Right cardiac atrium (tissue), 5 donors: ENCODE measurements around the gene CTNNA3. TPM values are rescaled to one million over a fixed set of nuclear protein-coding genes. Genes with fewer than 3 reads are reported as not detected.
A peak's percentile ranks its signal among the peaks of the same experiment; 100 is the strongest.

Source experiments
- ATAC-seq, 2 donors: fragments of 200-7000 bp; cut with Tn5 transposase; one replicate each; pipeline versions ENCODE4 v1.8.0 to v1.9.1; 2020; ENCODE audit warnings: moderate library complexity in 2 of 2, mild to moderate bottlenecking in 1 of 2
- DNase-seq, 3 donors: peaks; one replicate each; pipeline ENCODE4 v3.0.0-alpha.2; 2020
- H3K27ac ChIP-seq: one replicate; pipeline ENCODE4 v1.5.1; 2013; ENCODE audit warnings: mild to moderate bottlenecking, low read length, control low read depth, moderate library complexity
- H3K27me3 ChIP-seq: one replicate; pipeline ENCODE4 v1.6.1; 2013; ENCODE audit not compliant: control insufficient read depth, insufficient read depth
- H3K4me1 ChIP-seq: one replicate; pipeline ENCODE4 v1.6.1; 2013; ENCODE audit warnings: low read length; ENCODE audit not compliant: control insufficient read depth, insufficient read depth
- H3K4me3 ChIP-seq: one replicate; pipeline ENCODE4 v1.5.1; 2013; ENCODE audit warnings: low read length, control low read depth
- H3K9me3 ChIP-seq: one replicate; pipeline ENCODE4 v1.6.1; 2013; ENCODE audit warnings: low read length; ENCODE audit not compliant: control insufficient read depth
- WGBS: extraction: QIAGEN DNeasy Blood & Tissue Kit; methylation state at CpG from one replicate; pipeline ENCODE4 v1.1.7; 2013; 5-methylcytosine and 5-hydroxymethylcytosine counted together
- intact Hi-C, 4 donors: fragments of 100-400 bp; cut with DNase I; formaldehyde crosslinking; loops; one replicate each; pipeline versions ENCODE4 v1.11.0 to v1.14.0; 2022 to 2023
- polyA plus RNA-seq: library from polyadenylated mRNA; stranded (reverse); fragments of 200-250 nt; gene quantifications from one replicate; pipeline ENCODE4 v1.2.3, GENCODE V29; 2013
- total RNA-seq, 4 donors: library from RNA; stranded (reverse); fragmentation: NEBNext Ultra II Directional; extraction: Animal tissue kit (Norgen Biotek cat#: 25700); gene quantifications; one replicate each; pipeline ENCODE4 v1.2.1, GENCODE V29; 2021
- donor health status: healthy with polysubstance abuse.
- donor health status: DM: no; HTN: yes; CAD: no.
- donor health status: DM: no; HTN: no; CAD: no.
- donor health status: DM: no; HTN: yes; CAD: no; lungs with severe emphysema.
- donor health status: DM: yes; HTN: yes; CAD: no.

The CTNNA3 gene
- total and polyA plus RNA-seq, 5 donors = 4.5 to 81.7 (median 67.7) TPM

DNA sequence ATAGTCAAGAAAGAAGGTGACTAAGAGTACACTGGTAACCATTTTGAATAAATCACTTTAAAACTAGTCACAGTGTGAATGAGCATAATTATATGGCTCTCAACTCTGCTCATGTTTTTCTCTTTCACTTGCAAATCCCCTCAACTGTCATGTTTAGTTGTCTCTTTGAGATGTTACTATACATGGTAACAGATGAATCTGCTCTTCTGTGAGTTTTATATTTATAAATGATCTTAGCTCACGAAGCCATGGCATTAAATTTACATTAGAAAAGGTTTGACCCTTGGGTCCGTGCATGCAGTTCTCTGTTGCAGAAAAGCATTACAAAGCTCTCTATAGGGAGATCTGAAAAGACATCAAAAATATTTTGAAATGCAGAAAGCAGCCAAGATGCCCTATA, 803.1 kb downstream of the CTNNA3 start:
- ATAC-seq (no peak), DNase-seq (no peak)
- no peaks in the 10 kb centered on the region for H3K9me3 ChIP-seq
- H3K27me3 ChIP-seq = no peaks in the 10 kb centered on the region
- no peak overlapping the region for H3K27ac ChIP-seq
- intact Hi-C loops = no loop called here
- WGBS = 57% methylated on average over 2 of the region's 2 CpGs
- H3K4me1 ChIP-seq = no peaks in the 10 kb centered on the region
- no peak overlapping the region for H3K4me3 ChIP-seq

DNA sequence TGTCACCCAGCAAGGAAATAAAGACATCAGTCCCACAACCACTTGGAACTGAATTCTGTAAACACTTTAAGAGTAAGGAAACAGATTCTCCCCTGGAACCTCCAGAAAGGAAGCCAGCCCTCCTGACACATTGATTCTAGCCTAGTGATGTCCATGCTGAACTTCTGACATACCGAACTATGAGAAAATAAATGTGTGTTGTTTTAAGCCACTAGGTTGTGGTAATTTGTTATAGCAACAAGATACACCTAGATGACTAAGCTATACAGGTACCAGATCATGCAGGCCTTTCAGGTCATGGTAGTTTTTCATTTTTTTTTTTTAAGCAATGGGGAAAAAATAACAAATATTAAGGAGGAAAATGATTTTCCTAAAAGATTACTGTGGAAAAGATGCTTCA, 807.8 kb downstream of the CTNNA3 start:
- WGBS = 84% methylated on average over 1 of the region's 1 CpG

DNA sequence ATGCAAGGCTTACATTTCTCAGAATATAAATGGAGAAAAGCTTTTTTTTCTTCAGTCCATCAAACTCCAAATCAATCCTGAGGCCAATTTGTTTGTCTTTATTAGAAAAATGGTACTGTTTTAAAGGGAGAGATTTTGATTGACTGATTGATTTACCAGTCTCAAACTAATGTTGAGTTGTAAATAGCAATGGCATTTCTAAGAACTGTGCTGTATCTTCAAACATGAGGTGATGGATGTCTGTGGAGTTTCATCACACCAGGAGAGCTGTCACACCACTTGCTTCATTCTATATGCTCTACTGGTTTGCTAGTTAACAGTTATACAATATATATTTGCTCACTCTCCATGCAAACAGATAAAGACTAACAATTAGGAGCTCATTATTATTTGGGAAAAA, 809.1 kb downstream of the CTNNA3 start:
- ATAC-seq (no peak), DNase-seq (no peak)
- intact Hi-C loops = no loop called here
- H3K4me3 ChIP-seq = no peak overlapping the region
- no peak overlapping the region for H3K27ac ChIP-seq
- no peaks in the 10 kb centered on the region for H3K9me3 ChIP-seq
- no peaks in the 10 kb centered on the region for H3K27me3 ChIP-seq
- H3K4me1 ChIP-seq = no peaks in the 10 kb centered on the region

More for the DNA sequence above, 807.8 kb downstream of the CTNNA3 start:
- no peak for ATAC-seq
- Histone ChIP-seq H3K9me3 (no peaks in the 10 kb centered on the region), H3K27me3 (no peaks in the 10 kb centered on the region), H3K27ac (no peak overlapping the region), H3K4me3 (no peak overlapping the region), H3K4me1 (no peaks in the 10 kb centered on the region)
- no peak for DNase-seq
- intact Hi-C loops = no loop called here

DNA sequence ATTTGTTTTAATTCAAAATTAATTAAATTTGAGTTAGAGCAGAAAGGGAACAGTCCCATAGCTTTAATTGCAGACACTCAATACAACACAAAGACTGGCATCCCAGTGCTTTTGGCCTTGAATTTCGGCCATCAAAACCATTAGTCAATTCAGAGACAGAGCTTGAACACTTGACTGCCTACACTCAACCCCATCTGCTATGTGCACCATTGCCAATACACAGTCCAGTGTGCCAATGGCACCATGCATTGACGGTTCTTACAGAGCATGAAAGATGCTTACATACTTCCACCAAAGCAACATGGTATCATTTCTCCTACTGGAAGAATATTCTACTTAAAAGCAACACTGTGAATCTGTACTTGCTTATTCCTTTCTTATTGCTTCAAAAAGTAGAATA, 813.7 kb downstream of the CTNNA3 start:
- H3K27ac ChIP-seq = no peak overlapping the region

DNA sequence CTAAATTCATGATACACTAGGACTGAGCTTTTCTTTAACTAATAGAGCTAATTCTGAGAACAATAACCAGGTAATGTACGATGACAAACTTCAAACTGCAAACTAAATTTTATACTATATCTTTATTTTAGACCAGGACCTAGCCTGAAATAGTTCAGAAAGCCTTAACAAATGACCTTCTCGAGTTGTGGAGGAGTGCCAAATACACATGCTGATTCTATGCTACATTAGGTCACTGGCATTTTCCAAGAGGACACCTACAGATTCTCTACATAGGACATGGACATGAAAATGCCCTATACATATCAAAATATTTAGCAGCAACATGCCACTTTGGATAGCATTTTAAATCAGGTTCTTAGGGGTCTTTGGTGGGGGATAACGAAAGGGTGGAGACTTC, 814.2 kb downstream of the CTNNA3 start:
- DNase-seq = no peak
- WGBS = 65% methylated on average over 3 of the region's 3 CpGs
- intact Hi-C loops = no loop called here
- H3K27me3 ChIP-seq = no peaks in the 10 kb centered on the region
- H3K27ac ChIP-seq = no peak overlapping the region
- no peaks in the 10 kb centered on the region for H3K9me3 ChIP-seq
- H3K4me1 ChIP-seq = peaks cover 3% of the 10 kb centered on the region
- ATAC-seq = no peak
- H3K4me3 ChIP-seq = no peak overlapping the region

More for the DNA sequence above, 813.7 kb downstream of the CTNNA3 start:
- ATAC-seq = no peak
- Histone ChIP-seq H3K27me3 (no peaks in the 10 kb centered on the region), H3K4me3 (no peak overlapping the region), H3K9me3 (no peaks in the 10 kb centered on the region), H3K4me1 (no peaks in the 10 kb centered on the region)
- DNase-seq = no peak
- 82% methylated on average over 2 of the region's 2 CpGs for WGBS
- intact Hi-C loops = no loop called here

DNA sequence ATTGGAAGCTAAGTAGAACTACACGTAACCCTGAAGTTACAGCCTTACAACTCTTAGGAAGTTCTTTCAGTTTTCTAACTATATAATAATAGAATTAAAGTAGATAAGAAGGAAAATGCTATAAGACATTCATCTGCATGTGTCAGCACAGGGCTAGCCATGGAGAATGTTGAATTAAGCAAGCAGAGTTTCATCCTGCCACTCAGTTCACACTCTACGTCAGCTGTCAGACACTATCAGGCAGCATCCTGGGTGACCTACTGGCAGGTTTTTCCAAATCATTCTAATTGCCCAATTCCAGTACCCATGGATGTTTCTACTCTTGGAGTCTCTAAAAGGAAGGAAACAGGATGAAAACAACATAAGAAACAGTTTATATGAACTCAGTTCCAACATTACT, 815.2 kb downstream of the CTNNA3 start:
- intact Hi-C loops = no loop called here
- no peaks in the 10 kb centered on the region for H3K27me3 ChIP-seq
- H3K4me3 ChIP-seq = no peak overlapping the region
- H3K27ac ChIP-seq = no peak overlapping the region
- no peaks in the 10 kb centered on the region for H3K9me3 ChIP-seq
- DNase-seq = no peak
- peak; percentile 64 to 76 for ATAC-seq
- H3K4me1 ChIP-seq = peaks cover 3% of the 10 kb centered on the region
- 59% methylated on average over 2 of the region's 2 CpGs for WGBS

DNA sequence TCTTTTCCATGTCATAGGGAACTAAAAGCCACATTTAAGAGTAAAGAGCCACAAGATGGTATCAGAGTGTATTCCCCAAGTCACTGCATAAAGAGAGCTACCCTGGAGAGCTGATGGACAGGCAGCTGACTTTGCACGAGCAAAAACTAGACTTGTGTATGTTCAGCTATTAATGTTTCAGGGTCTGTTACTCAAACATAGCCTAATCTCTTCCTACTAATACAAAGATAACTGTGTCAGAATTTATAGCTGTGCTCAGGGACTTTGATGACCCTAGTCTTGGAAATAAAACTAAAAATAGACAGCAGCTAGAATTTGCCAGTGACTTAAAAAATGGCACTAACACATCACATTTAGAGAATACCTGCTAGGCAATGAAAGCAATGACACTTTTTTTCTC, 815.7 kb downstream of the CTNNA3 start:
- no peaks in the 10 kb centered on the region for H3K9me3 ChIP-seq
- no peak for DNase-seq
- intact Hi-C loops = no loop called here
- 9% methylated on average over 1 of the region's 1 CpG for WGBS
- no peak overlapping the region for H3K27ac ChIP-seq
- ATAC-seq = no peak
- peaks cover 3% of the 10 kb centered on the region for H3K4me1 ChIP-seq
- no peak overlapping the region for H3K4me3 ChIP-seq
- no peaks in the 10 kb centered on the region for H3K27me3 ChIP-seq

DNA sequence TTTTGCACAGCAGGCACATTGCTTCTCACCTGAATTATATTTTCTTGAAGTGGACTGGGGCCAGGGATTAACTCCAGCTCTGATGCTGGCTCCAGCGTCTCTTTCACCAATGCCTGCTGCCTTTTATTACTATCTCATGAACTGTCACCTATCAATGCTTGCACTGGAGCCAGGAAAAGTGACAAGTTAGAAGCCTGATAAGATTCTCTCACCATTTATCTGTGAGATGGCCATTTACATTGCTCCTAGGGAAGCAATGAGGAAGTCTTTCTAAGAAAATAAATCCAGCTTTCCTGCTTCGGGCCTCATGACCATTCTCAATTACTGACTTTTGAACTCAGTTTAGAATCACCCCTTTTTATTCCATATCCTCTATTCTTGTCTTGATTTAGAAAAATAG, 818.6 kb downstream of the CTNNA3 start:
- intact Hi-C loops = no loop called here
- 30% methylated on average over 2 of the region's 2 CpGs for WGBS
- ATAC-seq = peak in 1 of 2 donors; percentile 20
- Histone ChIP-seq H3K9me3 (no peaks in the 10 kb centered on the region), H3K4me3 (no peak overlapping the region), H3K27ac (no peak overlapping the region), H3K27me3 (no peaks in the 10 kb centered on the region), H3K4me1 (peaks cover 3% of the 10 kb centered on the region)
- no peak for DNase-seq

DNA sequence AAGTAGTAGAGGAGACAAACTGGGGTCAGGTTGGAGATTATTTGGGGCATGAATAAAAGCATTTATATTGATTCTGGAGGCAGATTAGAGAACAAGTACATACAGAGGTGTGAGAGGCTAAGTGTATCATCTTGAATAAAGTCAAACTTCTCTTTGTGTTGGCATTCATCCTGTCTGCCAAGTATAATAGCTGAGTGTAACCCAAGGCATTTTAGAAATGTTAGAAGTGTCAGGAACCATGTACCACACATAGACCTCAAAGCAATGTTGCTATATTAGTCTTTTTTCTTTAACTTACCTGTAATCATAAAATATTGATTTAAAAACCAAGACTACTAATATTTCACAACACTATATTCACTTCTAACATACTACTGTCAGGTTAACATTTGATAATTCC, 826.4 kb downstream of the CTNNA3 start:
- DNase-seq (no peak), ATAC-seq (no peak)
- Histone ChIP-seq H3K27ac (no peak overlapping the region), H3K4me3 (no peak overlapping the region), H3K4me1 (no peaks in the 10 kb centered on the region), H3K9me3 (no peaks in the 10 kb centered on the region), H3K27me3 (no peaks in the 10 kb centered on the region)
- intact Hi-C loops = no loop called here

DNA sequence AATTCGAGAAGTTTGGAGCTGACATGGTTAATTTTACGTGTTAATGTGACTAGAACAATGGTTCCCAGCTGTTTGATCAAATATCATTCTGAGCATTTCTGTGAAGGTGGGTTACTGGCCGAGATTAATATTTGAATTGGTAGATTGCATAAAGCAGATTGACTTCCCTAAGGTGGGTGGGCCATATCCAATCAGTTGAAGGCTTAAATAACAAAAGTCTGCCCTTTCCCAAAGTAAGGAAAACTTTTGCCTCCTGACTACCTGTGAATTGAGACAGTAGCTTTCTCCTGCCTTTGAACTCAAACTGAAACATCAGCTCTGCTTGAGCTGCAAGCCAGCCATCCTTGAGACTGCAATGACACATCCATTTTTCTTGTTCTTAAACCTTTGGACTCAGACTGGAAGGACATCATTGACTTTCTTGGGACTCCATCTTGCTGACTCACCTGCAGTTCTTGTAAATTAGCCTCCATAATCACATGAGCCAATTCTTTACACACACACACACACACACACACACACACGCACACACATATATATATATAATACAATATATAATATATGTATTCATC, 833.2 kb downstream of the CTNNA3 start:
- Histone ChIP-seq H3K9me3 (no peaks in the 10 kb centered on the region), H3K4me1 (no peaks in the 10 kb centered on the region), H3K27ac (no peak overlapping the region), H3K4me3 (no peak overlapping the region), H3K27me3 (no peaks in the 10 kb centered on the region)
- ATAC-seq (no peak), DNase-seq (no peak)
- intact Hi-C loops = no loop called here
- WGBS = 82% methylated on average over 4 of the region's 4 CpGs

DNA sequence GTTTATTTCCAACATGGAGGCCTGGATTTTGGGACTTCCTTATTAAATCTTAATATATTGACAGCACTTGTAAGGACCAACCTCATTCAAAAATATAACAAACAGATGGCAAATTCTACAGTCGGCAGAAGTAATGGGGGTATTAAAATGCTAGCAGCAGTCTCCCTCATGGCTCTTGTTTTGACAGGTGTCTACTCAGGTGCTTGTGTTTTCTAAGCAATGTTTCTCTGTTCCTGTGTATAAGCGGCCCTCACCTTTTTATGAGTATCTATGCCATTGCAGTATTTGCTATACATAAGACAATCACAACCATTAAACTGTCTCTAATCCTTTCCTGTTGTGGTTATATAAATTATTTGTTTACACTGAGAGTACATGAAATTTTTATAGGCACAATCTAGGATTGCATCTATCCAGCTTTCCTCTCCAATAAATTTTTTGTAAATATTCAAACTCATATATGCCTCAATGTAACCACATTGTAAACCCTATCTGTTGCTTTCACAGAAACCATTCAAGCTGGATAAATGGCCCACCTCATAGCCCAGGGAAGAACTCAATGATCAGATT, 835.5 kb downstream of the CTNNA3 start:
- DNase-seq (no peak), ATAC-seq (no peak)
- H3K9me3 ChIP-seq = no peaks in the 10 kb centered on the region
- H3K27ac ChIP-seq = no peak overlapping the region
- no peaks in the 10 kb centered on the region for H3K4me1 ChIP-seq
- no peaks in the 10 kb centered on the region for H3K27me3 ChIP-seq
- H3K4me3 ChIP-seq = no peak overlapping the region
- intact Hi-C loops = no loop called here
- WGBS = 47% methylated on average over 2 of the region's 2 CpGs

DNA sequence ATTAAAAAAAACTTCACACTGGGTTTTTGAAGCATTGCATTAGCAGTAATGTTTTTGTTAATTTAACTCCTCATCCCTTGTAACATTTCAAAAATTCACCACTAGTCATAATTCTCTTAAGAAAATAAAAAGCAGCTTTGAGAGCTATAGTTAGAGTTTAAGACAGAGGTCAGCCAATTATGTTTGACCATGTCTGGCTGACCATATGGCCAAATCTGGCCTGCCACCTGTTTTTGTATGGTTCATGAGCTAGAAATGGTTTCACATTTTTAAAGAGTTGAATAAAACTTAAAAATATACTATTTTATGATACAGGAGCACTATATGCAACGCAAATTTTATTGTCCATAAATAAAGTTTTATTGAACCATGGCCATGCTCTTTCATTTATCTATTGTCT, 843.2 kb downstream of the CTNNA3 start:
- H3K27me3 ChIP-seq = no peaks in the 10 kb centered on the region
- H3K4me1 ChIP-seq = no peaks in the 10 kb centered on the region
- H3K4me3 ChIP-seq = no peak overlapping the region
- DNase-seq = no peak
- WGBS = 83% methylated on average over 1 of the region's 1 CpG
- no peaks in the 10 kb centered on the region for H3K9me3 ChIP-seq
- no peak for ATAC-seq
- intact Hi-C loops = no loop called here
- H3K27ac ChIP-seq = no peak overlapping the region
